ENCODE results near the gene ERCC6.

Gene ERCC6

GRCh38 chr10:49549640-49550346 is 10.9 kb upstream of the ERCC6 start:
- no peak for DNase-seq (ENCODE audit: low read depth)

GRCh38 chr10:49543604-49544003 is 4.7 kb upstream of the ERCC6 start:
- no peak for DNase-seq (ENCODE audit: low read depth)

- DNase-seq (ENCODE audit: low read depth), result no peak
These were observed 3.4 kb upstream of the ERCC6 start for GRCh38 chr10:49542353-49542752.

GRCh38 chr10:49541762-49542161 is 2.8 kb upstream of the ERCC6 start:
- no peak for DNase-seq (ENCODE audit: low read depth)

GRCh38 chr10:49540056-49540797 is 1.3 kb upstream of the ERCC6 start:
- no peak for DNase-seq (ENCODE audit: low read depth)

- DNase-seq (ENCODE audit: low read depth), result peak; percentile 20
These were observed 482 bp upstream of the ERCC6 start for GRCh38 chr10:49539320-49539885.

GRCh38 chr10:49534670-49535381 is 4.1 kb downstream of the ERCC6 start:
- no peak for DNase-seq (ENCODE audit: low read depth)

DNA sequence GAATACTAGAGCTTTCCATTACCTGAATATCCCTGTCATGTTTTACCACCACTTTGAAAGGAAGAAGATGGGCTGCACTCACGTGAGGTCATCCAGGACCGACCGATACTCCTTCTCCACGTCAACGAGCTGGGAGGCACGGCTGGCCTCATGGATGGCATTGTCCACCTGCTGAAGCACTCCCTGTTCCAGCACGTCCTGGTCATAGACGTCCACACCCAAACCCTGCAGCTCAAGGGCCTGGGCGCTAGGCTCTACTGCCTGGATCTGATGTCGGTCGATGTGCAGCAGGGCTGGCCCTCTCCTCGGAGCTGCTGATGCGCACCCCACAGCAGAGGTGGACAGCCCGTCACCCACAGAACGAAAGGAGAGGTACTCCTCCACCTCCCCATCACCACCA is 6.5 kb downstream of the ERCC6 start:
- DNase-seq (ENCODE audit: low read depth), result no peak

DNA sequence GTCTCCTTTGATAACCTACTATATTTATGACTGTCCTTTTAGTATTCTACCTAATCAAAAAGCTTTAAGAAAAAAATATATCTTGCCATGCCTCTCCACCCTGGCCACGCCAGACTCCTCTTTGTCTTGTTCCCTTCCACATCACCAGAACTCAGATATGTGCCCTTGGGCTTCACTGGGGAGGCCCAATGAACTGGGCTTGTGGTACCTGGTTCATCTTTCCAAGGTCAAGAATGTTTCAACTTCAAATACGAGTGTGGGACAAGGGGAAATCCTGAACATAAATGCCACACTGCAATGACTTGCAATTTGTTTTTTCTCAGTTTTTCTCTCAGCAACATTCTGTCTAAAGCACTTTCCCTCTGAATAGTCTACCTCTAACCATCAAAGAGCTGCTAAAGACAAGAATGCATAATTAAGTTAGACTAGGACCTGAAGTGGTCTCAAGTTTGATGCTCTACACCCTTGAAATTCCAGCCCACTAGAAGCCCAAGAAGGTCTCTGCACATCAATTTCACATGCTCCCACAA is 9.9 kb downstream of the ERCC6 start:
- no peak for DNase-seq (ENCODE audit: low read depth)

DNA sequence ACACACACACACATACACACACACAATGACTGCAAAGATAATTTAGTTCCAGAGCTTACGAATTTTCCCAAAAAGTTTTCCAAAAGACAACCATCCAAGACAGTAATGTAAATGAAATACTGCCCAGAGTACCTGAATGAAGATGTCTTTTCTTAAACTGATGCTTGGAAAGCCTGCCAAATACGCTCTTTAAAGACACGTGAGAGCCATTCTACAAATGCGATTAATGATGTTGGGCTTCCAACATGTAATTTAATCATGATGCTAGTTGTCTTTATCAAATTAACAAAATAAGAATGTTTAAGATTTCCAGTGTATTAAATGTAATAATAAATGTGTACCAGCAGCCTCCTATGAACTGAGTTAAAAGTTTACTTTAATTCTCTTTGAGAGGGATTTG is 11.1 kb downstream of the ERCC6 start:
- no peak for DNase-seq (ENCODE audit: low read depth)

GRCh38 chr10:49527061-49527460 is 11.9 kb downstream of the ERCC6 start:
- DNase-seq (ENCODE audit: low read depth), result peak; percentile 14

- no peak for DNase-seq (ENCODE audit: low read depth)
These were observed 12.3 kb downstream of the ERCC6 start for GRCh38 chr10:49526619-49527018.

DNA sequence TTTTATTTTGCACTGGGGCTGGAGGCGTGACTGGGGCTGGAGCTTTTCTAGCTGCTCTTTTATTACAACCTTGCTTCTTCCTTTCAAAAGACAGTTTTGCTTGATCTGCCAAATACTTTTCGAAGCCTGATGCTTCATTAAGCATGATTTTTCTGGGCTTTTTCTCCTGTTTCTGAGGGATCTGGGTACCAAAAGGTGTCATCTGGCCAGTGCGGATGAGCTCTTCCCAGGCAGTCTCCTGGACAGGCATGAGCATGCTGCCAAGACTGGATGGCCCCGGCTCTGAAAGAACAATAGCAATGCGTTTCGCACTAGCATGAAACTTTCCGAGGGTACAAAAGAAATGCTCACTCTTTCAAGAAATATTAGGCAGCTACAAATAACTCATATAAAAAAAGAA is 14.4 kb downstream of the ERCC6 start:
- no peak for DNase-seq (ENCODE audit: low read depth)

DNA sequence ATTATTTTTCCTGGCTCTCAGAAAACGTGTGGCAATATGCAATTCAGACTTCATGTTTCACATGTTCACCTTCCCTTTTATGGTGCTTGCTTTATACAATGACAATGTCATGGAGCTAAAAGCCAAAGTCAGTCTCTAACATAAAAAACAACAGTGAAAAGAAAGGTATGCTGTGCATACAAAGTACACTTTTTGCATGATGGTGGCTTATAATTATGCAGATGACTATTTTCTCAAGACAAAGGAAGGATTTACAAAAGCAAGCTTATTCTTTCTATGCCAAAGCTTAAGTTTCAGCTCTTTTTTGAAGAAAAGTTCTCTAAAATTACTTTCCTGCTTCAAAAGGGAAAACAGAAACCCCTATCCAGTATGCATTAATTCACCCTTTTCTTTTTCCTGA is 15.6 kb downstream of the ERCC6 start:
- no peak for DNase-seq (ENCODE audit: low read depth)

DNA sequence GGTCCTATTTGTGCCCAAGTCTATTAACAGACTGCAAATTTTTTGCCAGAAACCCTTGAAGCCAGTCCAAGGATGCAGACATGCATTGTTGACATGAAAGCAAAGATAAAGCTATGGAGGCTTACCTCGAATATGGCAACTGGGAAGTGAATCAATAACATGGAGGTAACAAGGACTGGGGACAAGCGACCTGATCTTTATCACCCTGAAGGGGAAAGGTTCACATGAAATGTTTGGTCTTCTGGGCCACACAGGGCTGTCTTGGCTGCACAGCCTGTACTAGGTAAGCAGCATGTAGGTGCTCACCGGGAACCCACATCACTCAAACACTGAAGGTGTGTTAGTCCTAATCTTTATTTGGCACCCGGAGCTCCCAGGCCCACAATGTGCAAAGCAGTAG is 17.9 kb downstream of the ERCC6 start:
- no peak for DNase-seq (ENCODE audit: low read depth)

DNA sequence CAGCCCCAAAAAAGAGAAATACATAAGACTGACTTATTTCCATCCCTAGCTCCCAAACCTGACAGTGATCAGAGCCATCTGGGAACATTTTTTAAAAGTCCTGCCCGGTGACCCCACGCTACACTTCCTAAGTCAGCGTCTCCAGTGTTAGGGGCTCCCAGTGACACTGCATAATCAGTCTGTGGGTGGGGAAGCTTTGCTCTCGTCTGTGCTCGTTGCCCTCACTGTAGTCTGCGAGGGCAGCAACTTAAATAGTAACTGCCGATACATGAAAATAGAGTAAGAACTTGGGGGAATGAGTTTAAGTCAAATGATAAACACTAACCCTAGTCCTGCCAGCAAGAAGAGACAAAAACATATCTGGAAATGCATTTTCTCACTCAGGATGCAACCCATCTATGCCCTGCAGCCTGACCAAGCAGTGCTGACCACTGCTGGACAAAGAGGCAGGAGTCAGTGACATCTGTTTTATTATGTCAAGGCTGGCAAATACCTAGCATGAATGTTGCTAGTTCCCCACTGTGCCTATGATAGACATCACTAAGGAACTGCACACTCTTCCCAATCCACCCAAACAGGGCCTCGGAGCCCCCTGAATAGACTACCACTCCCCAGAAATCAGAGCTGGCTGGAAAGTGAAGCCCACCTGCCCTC is 18.7 kb downstream of the ERCC6 start:
- no peak for DNase-seq (ENCODE audit: low read depth)

GRCh38 chr10:49519717-49520116 is 19.2 kb downstream of the ERCC6 start:
- DNase-seq (ENCODE audit: low read depth), result no peak

GRCh38 chr10:49518982-49519578 is 19.8 kb downstream of the ERCC6 start:
- peak; percentile 29 for DNase-seq (ENCODE audit: low read depth)

GRCh38 chr10:49518566-49518965 is 20.4 kb downstream of the ERCC6 start:
- DNase-seq (ENCODE audit: low read depth), result no peak

DNA sequence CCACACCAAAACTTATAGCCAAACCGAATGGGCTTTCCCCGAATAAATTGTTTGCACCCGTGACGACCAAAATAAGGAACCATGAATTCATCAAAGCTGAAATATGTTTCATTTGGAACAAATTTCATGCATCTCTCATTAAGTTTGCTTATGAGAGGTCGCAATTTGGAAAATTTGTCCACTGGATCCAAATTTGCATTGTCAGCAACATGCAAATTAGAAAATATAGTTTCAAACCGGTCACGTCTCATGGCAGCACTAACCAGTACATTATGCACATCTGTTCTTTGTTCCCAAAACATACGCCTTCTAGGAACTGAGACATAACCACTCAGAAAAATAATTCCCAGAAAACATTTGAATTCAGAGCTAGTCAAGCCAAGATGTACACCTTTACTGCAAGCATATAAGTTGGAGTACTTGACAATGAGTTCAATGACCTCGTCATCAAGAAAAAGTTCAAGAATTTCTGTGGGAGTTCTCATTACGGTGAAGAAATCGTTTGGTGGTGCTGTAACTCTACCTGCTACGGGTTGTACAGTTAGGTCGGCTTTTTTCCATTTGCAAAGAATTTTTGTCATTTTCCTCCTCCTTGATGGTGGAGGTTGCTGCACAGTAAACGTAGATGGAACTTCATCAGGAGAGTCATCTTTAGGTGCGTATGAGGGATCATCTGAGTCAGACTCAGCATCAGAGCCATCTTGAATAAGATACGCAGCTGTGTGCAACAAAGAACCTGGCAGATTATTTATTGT is 22.5 kb downstream of the ERCC6 start:
- no peak for DNase-seq (ENCODE audit: low read depth)
